Upper lobe of left lung (tissue), 6 donors: ENCODE results near the gene CBL. TPM values are rescaled to one million over a fixed set of nuclear protein-coding genes. Genes with fewer than 3 reads are reported as not detected.

Source experiments
- ATAC-seq, 2 donors: fragments of 200-7000 bp; cut with Tn5 transposase; one replicate each; pipeline ENCODE4 v1.9.1; 2022; ENCODE audit warnings: mild to moderate bottlenecking in 2 of 2, moderate library complexity in 2 of 2; ENCODE audit not compliant: low FRiP score in 2 of 2
- DNase-seq, 2 donors: peaks; one replicate each; pipeline ENCODE4 v3.0.0-alpha.2; 2019 to 2020
- H3K27ac ChIP-seq, 4 donors: fragments of 200-600 bp; sonication (generic); one replicate each; pipeline ENCODE4 v1.5.1; 2016 to 2019
- H3K27me3 ChIP-seq, 4 donors: fragments of 200-600 bp; sonication (generic); one replicate each; pipeline ENCODE4 v1.5.1; 2017 to 2019
- H3K36me3 ChIP-seq, 4 donors: fragments of 200-600 bp; sonication (generic); one replicate each; pipeline ENCODE4 v1.5.1; 2016 to 2019
- H3K4me1 ChIP-seq, 4 donors: fragments of 200-600 bp; sonication (generic); one replicate each; pipeline ENCODE4 v1.5.1; 2018 to 2019
- H3K4me3 ChIP-seq, 4 donors: fragments of 200-600 bp; sonication (generic); one replicate each; pipeline ENCODE4 v1.5.1; 2017 to 2019; ENCODE audit warnings: mild to moderate bottlenecking in 2 of 4, moderate library complexity in 1 of 4
- H3K9me3 ChIP-seq, 4 donors: fragments of 200-600 bp; sonication (generic); one replicate each; pipeline ENCODE4 v1.5.1; 2018 to 2019
- CTCF ChIP-seq, 6 experiments: fragments of 450-650 bp in 4 of 6; fragments of 200-600 bp in 2 of 6; sonication (generic) in 2 of 6; IDR thresholded peaks; one replicate each; pipeline ENCODE4 v1.5.1; 2016 to 2019; ENCODE audit warnings: antibody characterized with exemption in 6 of 6
- EP300 ChIP-seq, 4 donors: sonication (generic); formaldehyde crosslinking; IDR thresholded peaks; one replicate each; pipeline ENCODE4 v1.5.1; 2017; ENCODE audit warnings: antibody characterized with exemption in 4 of 4, control low read depth in 2 of 4
- POLR2A ChIP-seq, 4 donors: fragments of 450-650 bp; IDR thresholded peaks; one replicate each; pipeline ENCODE4 v1.5.1; 2016 to 2017; ENCODE audit warnings: antibody characterized with exemption in 4 of 4, mild to moderate bottlenecking in 2 of 4
- POLR2AphosphoS5 ChIP-seq, 2 donors: sonication (generic); formaldehyde crosslinking; IDR thresholded peaks; one replicate each; pipeline ENCODE4 v1.5.1; 2017; ENCODE audit warnings: antibody characterized with exemption in 2 of 2
- WGBS, 2 donors: methylation state at CpG; one replicate each; pipeline ENCODE4 v1.1.5; 2017 to 2018; 5-methylcytosine and 5-hydroxymethylcytosine counted together
- total RNA-seq, 6 donors: library from RNA; depleted of rRNA in 4 of 6; stranded (reverse); fragments of >200 nt in 4 of 6; gene quantifications; one replicate each; pipeline versions ENCODE4 v1.1.0 to v1.2.1, GENCODE V29; 2016 to 2021
- donor health status: DM: no; HTN: no; CAD: no; lungs with moderate emphysema.
- donor health status: DM: no; HTN: yes; CAD: no; lungs with severe emphysema.

Gene CBL
- total RNA-seq, 6 donors from 2014 or later, result 15.4 to 32.2 (median 18.9) TPM

GRCh38 chr11:119284344-119285157, 78.4 kb downstream of the CBL start:
- Histone ChIP-seq H3K4me1 (no peaks in the 10 kb centered on the region), H3K27ac (no peak overlapping the region), H3K27me3 (no peaks in the 10 kb centered on the region), H3K36me3 (peaks cover 0 to 51% (median 23%) of the 10 kb centered on the region in 4 donors), H3K9me3 (no peaks in the 10 kb centered on the region), H3K4me3 (no peak overlapping the region)
- ATAC-seq, result peak in 1 of 2 donors; percentile 56
- DNase-seq, result no peak
- 66 to 68% methylated on average over 9 of the region's 9 CpGs for WGBS, 2 donors
- TF ChIP-seq CTCF (IDR thresholded peaks at IDR 0.05) (peak in 4 of 6 experiments; percentile 19 to 49 (median 26)), POLR2A (IDR thresholded peaks at IDR 0.05) (no peak), POLR2AphosphoS5 (IDR thresholded peaks at IDR 0.05) (no peak), EP300 (IDR thresholded peaks at IDR 0.05) (no peak)

- 97% methylated on average over 9 of the region's 9 CpGs for WGBS, 2 donors
Measured at GRCh38 chr11:119285431-119285830, 79.3 kb downstream of the CBL start.

GRCh38 chr11:119288219-119288618, 82.1 kb downstream of the CBL start:
- WGBS, 2 donors, result 83 to 92% methylated on average over 3 of the region's 3 CpGs
- no peak overlapping the region for H3K4me3 ChIP-seq
- no peak for ATAC-seq
- H3K9me3 ChIP-seq, result peaks cover 0 to 7% (median 3%) of the 10 kb centered on the region in 4 donors
- H3K36me3 ChIP-seq, result peaks cover 0 to 54% (median 30%) of the 10 kb centered on the region in 4 donors
- H3K27me3 ChIP-seq, result no peaks in the 10 kb centered on the region
- no peak for TF ChIP-seq CTCF (IDR thresholded peaks at IDR 0.05)
- TF ChIP-seq POLR2AphosphoS5 (IDR thresholded peaks at IDR 0.05), result no peak
- no peak for TF ChIP-seq POLR2A (IDR thresholded peaks at IDR 0.05)
- no peak for TF ChIP-seq EP300 (IDR thresholded peaks at IDR 0.05)
- no peak for DNase-seq
- H3K27ac ChIP-seq, result no peak overlapping the region
- H3K4me1 ChIP-seq, result no peaks in the 10 kb centered on the region

More at GRCh38 chr11:119285431-119285830, 79.3 kb downstream of the CBL start:
- Histone ChIP-seq H3K27me3 (no peaks in the 10 kb centered on the region), H3K27ac (no peak overlapping the region), H3K4me3 (no peak overlapping the region), H3K9me3 (no peaks in the 10 kb centered on the region), H3K4me1 (no peaks in the 10 kb centered on the region), H3K36me3 (peaks cover 0 to 47% (median 28%) of the 10 kb centered on the region in 4 donors)
- TF ChIP-seq EP300 (IDR thresholded peaks at IDR 0.05), result no peak
- TF ChIP-seq POLR2A (IDR thresholded peaks at IDR 0.05), result no peak
- no peak for TF ChIP-seq POLR2AphosphoS5 (IDR thresholded peaks at IDR 0.05)
- TF ChIP-seq CTCF (IDR thresholded peaks at IDR 0.05), result no peak
- DNase-seq (no peak), ATAC-seq (no peak)

- no peak for TF ChIP-seq EP300 (IDR thresholded peaks at IDR 0.05)
- TF ChIP-seq POLR2AphosphoS5 (IDR thresholded peaks at IDR 0.05), result no peak
- TF ChIP-seq POLR2A (IDR thresholded peaks at IDR 0.05), result no peak
- TF ChIP-seq CTCF (IDR thresholded peaks at IDR 0.05), result no peak
- Histone ChIP-seq H3K4me1 (no peaks in the 10 kb centered on the region), H3K36me3 (peaks cover 0 to 46% (median 21%) of the 10 kb centered on the region in 4 donors)
Measured at GRCh38 chr11:119290894-119291497, 84.9 kb downstream of the CBL start.

More at GRCh38 chr11:119290894-119291497, 84.9 kb downstream of the CBL start:
- Histone ChIP-seq H3K27ac (no peak overlapping the region), H3K4me3 (no peak overlapping the region), H3K9me3 (peaks cover 0 to 7% (median 3%) of the 10 kb centered on the region in 4 donors), H3K27me3 (no peaks in the 10 kb centered on the region)
- ATAC-seq (no peak), DNase-seq (no peak)
- 98 to 99% methylated on average over 10 of the region's 10 CpGs for WGBS, 2 donors
